Osteocyte (in vitro differentiated cells): ENCODE data around the gene CAMK2B. TPM values are rescaled to one million over a fixed set of nuclear protein-coding genes. Genes with fewer than 3 reads are reported as not detected.

Experiments used
- DNase-seq: peaks from one replicate; pipeline ENCODE4 v3.0.0; 2021; ENCODE audit warnings: mixed read lengths; ENCODE audit not compliant: unreplicated experiment; ENCODE audit errors: extremely low spot score
- H3K27ac Mint-ChIP-seq: one replicate; pipeline ENCODE4 v1.8.0; 2021; ENCODE audit warnings: mild to moderate bottlenecking, mixed read lengths; ENCODE audit not compliant: unreplicated experiment
- H3K27me3 Mint-ChIP-seq: one replicate; pipeline ENCODE4 v1.8.0; 2021; ENCODE audit warnings: mixed read lengths; ENCODE audit not compliant: unreplicated experiment
- H3K36me3 Mint-ChIP-seq: one replicate; pipeline ENCODE4 v1.8.0; 2021; ENCODE audit warnings: mixed read lengths; ENCODE audit not compliant: unreplicated experiment
- H3K4me1 Mint-ChIP-seq: one replicate; pipeline ENCODE4 v1.8.0; 2021; ENCODE audit warnings: mixed read lengths; ENCODE audit not compliant: unreplicated experiment
- H3K4me3 Mint-ChIP-seq: one replicate; pipeline ENCODE4 v1.8.0; 2021; ENCODE audit warnings: mild to moderate bottlenecking, moderate library complexity, mixed read lengths; ENCODE audit not compliant: unreplicated experiment
- H3K9me3 Mint-ChIP-seq: one replicate; pipeline ENCODE4 v1.8.0; 2021; ENCODE audit warnings: mixed read lengths; ENCODE audit not compliant: unreplicated experiment
- CTCF ChIP-seq: fragments of 200-600 bp; sonication (generic); IDR thresholded peaks from 2 replicates; pipeline ENCODE4 v1.5.0; 2021; ENCODE audit warnings: antibody characterized with exemption, mild to moderate bottlenecking, moderate library complexity
- total RNA-seq: library from RNA; stranded (reverse); gene quantifications from 2 replicates; pipeline ENCODE4 v1.2.1, GENCODE V29; 2021

CAMK2B gene
- total RNA-seq, 1 donor from 2014 or later = not detected

GRCh38 chr7:44287488-44288380 lies 37.7 kb downstream of the CAMK2B start:
- peak; percentile 72 for DNase-seq
- no peaks in the 10 kb centered on the region for H3K36me3 Mint-ChIP-seq
- TF ChIP-seq CTCF = no peak
- no peak overlapping the region for H3K4me3 Mint-ChIP-seq
- no peaks in the 10 kb centered on the region for H3K4me1 Mint-ChIP-seq
- peaks cover 27% of the 10 kb centered on the region for H3K27me3 Mint-ChIP-seq
- H3K27ac Mint-ChIP-seq = no peak overlapping the region
- H3K9me3 Mint-ChIP-seq = no peaks in the 10 kb centered on the region

- Mint-ChIP-seq H3K36me3 (no peaks in the 10 kb centered on the region), H3K4me1 (no peaks in the 10 kb centered on the region), H3K27ac (no peak overlapping the region), H3K4me3 (no peak overlapping the region), H3K9me3 (no peaks in the 10 kb centered on the region), H3K27me3 (peaks cover 21% of the 10 kb centered on the region)
- peak; percentile 79 for DNase-seq
- TF ChIP-seq CTCF = no peak
Measured at GRCh38 chr7:44286618-44287487, 38.5 kb downstream of the CAMK2B start.

- Mint-ChIP-seq H3K4me3 (no peak overlapping the region), H3K27me3 (peaks cover 14% of the 10 kb centered on the region)
Measured at GRCh38 chr7:44286182-44286617, 39.2 kb downstream of the CAMK2B start.

GRCh38 chr7:44285561-44285960 lies 39.8 kb downstream of the CAMK2B start:
- DNase-seq = peak; percentile 38
- peaks cover 9% of the 10 kb centered on the region for H3K27me3 Mint-ChIP-seq
- H3K4me3 Mint-ChIP-seq = no peak overlapping the region
- no peak overlapping the region for H3K27ac Mint-ChIP-seq
- no peaks in the 10 kb centered on the region for H3K36me3 Mint-ChIP-seq
- no peaks in the 10 kb centered on the region for H3K9me3 Mint-ChIP-seq
- no peaks in the 10 kb centered on the region for H3K4me1 Mint-ChIP-seq
- TF ChIP-seq CTCF = no peak

More at GRCh38 chr7:44286182-44286617, 39.2 kb downstream of the CAMK2B start:
- Mint-ChIP-seq H3K36me3 (no peaks in the 10 kb centered on the region), H3K4me1 (no peaks in the 10 kb centered on the region), H3K9me3 (no peaks in the 10 kb centered on the region), H3K27ac (no peak overlapping the region)
- TF ChIP-seq CTCF = no peak
- DNase-seq = peak; percentile 73
